Endothelial cell of umbilical vein (primary cell): ENCODE results near the gene FOXL3. TPM values are rescaled to one million over a fixed set of nuclear protein-coding genes. Genes with fewer than 3 reads are reported as not detected.

Source experiments
- BruUV-seq: library from RNA; stranded (reverse); fragments of 400-500 nt; replicated peaks from 2 replicates; lab custom pipeline; 2021; lab: Mats Ljungman, UMichigan
- CTCF ChIA-PET: fragments of 300-600, 350-600 bp; sonication (Branson Sonifier 250); formaldehyde crosslinking; loops from one replicate; lab custom pipeline; 2021; ENCODE audit warnings: antibody characterized with exemption, inconsistent platforms; lab: Charles Lee
- POLR2A ChIA-PET: fragments of 300-600, 350-600 bp; sonication (Branson Sonifier 250); formaldehyde crosslinking; loops from one replicate; lab custom pipeline; 2021; ENCODE audit warnings: antibody characterized with exemption, inconsistent platforms; lab: Charles Lee
- DNase-seq: peaks from one replicate; pipeline ENCODE4 v3.0.0-alpha.2; 2011; ENCODE audit warnings: low read depth, low spot score
- FAIRE-seq: peaks from 2 replicates; lab custom pipeline; 2011; peaks lifted over from hg19 to GRCh38; lab: Jason Lieb, UNC
- H2AFZ ChIP-seq: 2 replicates; pipeline ENCODE4 v1.6.0; 2012; ENCODE audit warnings: low read depth, low read length, control low read depth, inconsistent platforms
- H3K27ac ChIP-seq: 2 replicates; pipeline ENCODE4 v1.5.1; 2011; ENCODE audit warnings: low read depth, mild to moderate bottlenecking, control low read depth, low read length, moderate library complexity; ENCODE audit not compliant: insufficient read depth
- H3K27me3 ChIP-seq, 2 experiments: 2 replicates each; pipeline versions ENCODE4 v1.6.0 to v1.6.1; 2011; ENCODE audit warnings: low read length in 2 of 2, mixed read lengths in 1 of 2; ENCODE audit not compliant: control insufficient read depth in 2 of 2, insufficient read depth in 2 of 2
- H3K36me3 ChIP-seq, 2 experiments: 2 replicates in 1 of 2; 3 replicates in 1 of 2; pipeline ENCODE4 v1.5.1; 2011; ENCODE audit warnings: low read length in 2 of 2, mild to moderate bottlenecking in 1 of 2, moderate library complexity in 1 of 2; ENCODE audit not compliant: control insufficient read depth in 2 of 2, insufficient read depth in 2 of 2; ENCODE audit errors: extremely low read depth in 1 of 2
- H3K4me1 ChIP-seq: 3 replicates; pipeline ENCODE4 v1.5.1; 2011; ENCODE audit warnings: mild to moderate bottlenecking, low read length; ENCODE audit not compliant: control insufficient read depth, insufficient read depth; ENCODE audit errors: extremely low read depth
- H3K4me2 ChIP-seq: 2 replicates; pipeline ENCODE4 v1.6.1; 2011; ENCODE audit warnings: low read length, control low read depth, mixed read lengths; ENCODE audit not compliant: insufficient read depth
- H3K4me3 ChIP-seq, 3 experiments: fragments of 200-600 bp in 1 of 3; sonication (generic), shearing (Covaris generic) in 1 of 3; replicated peaks in 1 of 3; 2 replicates each; pipeline ENCODE4 v1.5.1; 2011 to 2016; ENCODE audit warnings: control low read depth in 3 of 3, low read length in 3 of 3, mild to moderate bottlenecking in 2 of 3, inconsistent platforms in 1 of 3, low read depth in 1 of 3, moderate library complexity in 1 of 3; ENCODE audit not compliant: insufficient read depth in 1 of 3
- H3K79me2 ChIP-seq: 2 replicates; pipeline ENCODE4 v1.6.0; 2012; ENCODE audit warnings: low read length, inconsistent platforms; ENCODE audit not compliant: control insufficient read depth, insufficient read depth
- H3K9ac ChIP-seq: replicated peaks from 2 replicates; pipeline ENCODE3; 2011; ENCODE audit warnings: low read length, control low read depth; ENCODE audit not compliant: insufficient read depth; ENCODE audit errors: extremely low read depth
- H3K9me1 ChIP-seq: replicated peaks from 3 replicates; pipeline ENCODE4 v1.6.0; 2011; ENCODE audit warnings: mild to moderate bottlenecking, low read length; ENCODE audit not compliant: control insufficient read depth, insufficient read depth; ENCODE audit errors: extremely low read depth
- H3K9me3 ChIP-seq: replicated peaks from 2 replicates; pipeline ENCODE4 v1.5.1; 2012; ENCODE audit warnings: low read length, inconsistent platforms; ENCODE audit not compliant: control insufficient read depth, insufficient read depth
- H4K20me1 ChIP-seq: replicated peaks from 2 replicates; pipeline ENCODE3; 2011; ENCODE audit warnings: mild to moderate bottlenecking, low read length; ENCODE audit not compliant: control insufficient read depth, insufficient read depth; ENCODE audit errors: extremely low read depth
- EZH2 ChIP-seq: IDR thresholded peaks from 2 replicates; pipeline ENCODE4 v1.6.1; 2012; ENCODE audit warnings: borderline replicate concordance, low read depth, mild to moderate bottlenecking, moderate library complexity, low read length, inconsistent platforms; ENCODE audit not compliant: severe bottlenecking
- FOS ChIP-seq: IDR thresholded peaks from 2 replicates; pipeline ENCODE4 v1.6.1; 2011; ENCODE audit warnings: mild to moderate bottlenecking, low read length, moderate library complexity, borderline replicate concordance; ENCODE audit not compliant: insufficient read depth
- GATA2 ChIP-seq: IDR thresholded peaks from 2 replicates; pipeline ENCODE4 v1.7.0; 2011; ENCODE audit warnings: low read depth, mild to moderate bottlenecking, moderate library complexity, mixed read lengths, low read length; ENCODE audit not compliant: insufficient read length, insufficient read depth
- JUN ChIP-seq: IDR thresholded peaks from 2 replicates; pipeline ENCODE4 v1.6.1; 2011; ENCODE audit warnings: borderline replicate concordance, low read depth; ENCODE audit not compliant: insufficient read length, insufficient read depth
- MAX ChIP-seq: IDR thresholded peaks from 2 replicates; pipeline ENCODE4 v1.6.1; 2011; ENCODE audit not compliant: insufficient read depth, insufficient read length
- MYC ChIP-seq: IDR thresholded peaks from one replicate; pipeline ENCODE4 v1.6.1; 2011; ENCODE audit warnings: mild to moderate bottlenecking, low read depth, low read length
- POLR2A ChIP-seq: IDR thresholded peaks from 2 replicates; pipeline ENCODE4 v1.6.1; 2012; ENCODE audit warnings: low read depth, mild to moderate bottlenecking, control low read depth, low read length
- POLR2AphosphoS5 ChIP-seq: IDR thresholded peaks from 2 replicates; pipeline ENCODE4 v1.6.1; 2012; ENCODE audit warnings: low read depth, mild to moderate bottlenecking, control low read depth, low read length, moderate library complexity; ENCODE audit not compliant: insufficient read depth
- dilution Hi-C: fragments of 300-500 bp; cut with MboI; formaldehyde crosslinking; loops from one replicate; pipeline ENCODE4 v1.15.0; 2019; ENCODE audit warnings: low sequenced_read_pairs; ENCODE audit not compliant: extremely low pct_ligation_motif_present
- intact Hi-C: fragments of 100-400 bp; cut with micrococcal nuclease; formaldehyde crosslinking; loops from one replicate; pipeline ENCODE4 v1.10.0; 2022
- polyA plus RNA-seq, 4 experiments: library from polyadenylated mRNA; depleted of rRNA in 3 of 4; stranded (reverse) in 3 of 4; unstranded in 1 of 4; fragments of >200 nt; gene quantifications; 2 replicates each; pipeline versions ENCODE4 v1.2.1 to v1.2.3, GENCODE V29; 2011 to 2012; ENCODE audit warnings: missing spikeins in 1 of 4
- total RNA-seq: library from RNA; stranded (reverse); gene quantifications from 2 replicates; pipeline ENCODE4 v1.2.3, GENCODE V29; 2021
- TF ChIP-seq, protein P1 (sequence below), 2 donors: IDR thresholded peaks; 1 replicate in 1 of 2; 2 replicates in 1 of 2; pipeline ENCODE4 v1.5.1; 2011; ENCODE audit warnings: low read length in 2 of 2, mild to moderate bottlenecking in 2 of 2, moderate library complexity in 2 of 2, control low read depth in 1 of 2, inconsistent platforms in 1 of 2, low read depth in 1 of 2; ENCODE audit not compliant: insufficient read depth in 1 of 2; ENCODE audit errors: extremely low read depth in 1 of 2

FOXL3 gene
- total and polyA plus RNA-seq, 2 donors (not counting 3 experiments of a cell fraction or from before 2014, with no cell fraction given) = not detected

- Histone ChIP-seq H3K9ac (no peak overlapping the region), H3K9me3 (no peaks in the 10 kb centered on the region), H3K27me3 (peaks cover 26 to 29% of the 10 kb centered on the region in 2 experiments), H3K36me3 (no peaks in the 10 kb centered on the region), H3K4me2 (no peak overlapping the region), H2AFZ (no peak overlapping the region), H3K9me1 (no peaks in the 10 kb centered on the region), H3K27ac (no peak overlapping the region), H3K79me2 (no peaks in the 10 kb centered on the region), H3K4me1 (no peaks in the 10 kb centered on the region), H4K20me1 (no peaks in the 10 kb centered on the region), H3K4me3 (no peak overlapping the region)
- DNase-seq (no peak), FAIRE-seq (no peak)
- intact Hi-C loops (no loop called here), dilution Hi-C loops (no loop called here)
- ChIA-PET CTCF (no interaction called here), POLR2A (no interaction called here)
- no TSS peak for BruUV-seq
- TF ChIP-seq, protein P1, sequence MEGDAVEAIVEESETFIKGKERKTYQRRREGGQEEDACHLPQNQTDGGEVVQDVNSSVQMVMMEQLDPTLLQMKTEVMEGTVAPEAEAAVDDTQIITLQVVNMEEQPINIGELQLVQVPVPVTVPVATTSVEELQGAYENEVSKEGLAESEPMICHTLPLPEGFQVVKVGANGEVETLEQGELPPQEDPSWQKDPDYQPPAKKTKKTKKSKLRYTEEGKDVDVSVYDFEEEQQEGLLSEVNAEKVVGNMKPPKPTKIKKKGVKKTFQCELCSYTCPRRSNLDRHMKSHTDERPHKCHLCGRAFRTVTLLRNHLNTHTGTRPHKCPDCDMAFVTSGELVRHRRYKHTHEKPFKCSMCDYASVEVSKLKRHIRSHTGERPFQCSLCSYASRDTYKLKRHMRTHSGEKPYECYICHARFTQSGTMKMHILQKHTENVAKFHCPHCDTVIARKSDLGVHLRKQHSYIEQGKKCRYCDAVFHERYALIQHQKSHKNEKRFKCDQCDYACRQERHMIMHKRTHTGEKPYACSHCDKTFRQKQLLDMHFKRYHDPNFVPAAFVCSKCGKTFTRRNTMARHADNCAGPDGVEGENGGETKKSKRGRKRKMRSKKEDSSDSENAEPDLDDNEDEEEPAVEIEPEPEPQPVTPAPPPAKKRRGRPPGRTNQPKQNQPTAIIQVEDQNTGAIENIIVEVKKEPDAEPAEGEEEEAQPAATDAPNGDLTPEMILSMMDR (IDR thresholded peaks at IDR 0.05; ENCODE audit: extremely low read depth in 1 of 2, insufficient read depth in 1 of 2, low read depth in 1 of 2, low read length in 2 of 2) = no peak
- no peak for TF ChIP-seq POLR2A
- no peak for TF ChIP-seq MYC
- no peak for TF ChIP-seq MAX
- TF ChIP-seq JUN = no peak
- no peak for TF ChIP-seq POLR2AphosphoS5
- TF ChIP-seq FOS = no peak
- TF ChIP-seq EZH2 = no peak
- no peak for TF ChIP-seq GATA2
These were observed 4.6 kb downstream of the FOXL3 start for GRCh38 chr7:294440-295154.
